Measurements from ENCODE around the gene SLC25A51. TPM values are rescaled to one million over a fixed set of nuclear protein-coding genes. Genes with fewer than 3 reads are reported as not detected.

SLC25A51 gene
- polyA plus RNA-seq, 10 donors, result 10.0 to 14.7 (median 12.9) TPM

- peak in 2 of 3 donors; percentile 27 to 68 for DNase-seq
Measured at GRCh38 chr9:37938121-37938891, 34.4 kb upstream of the SLC25A51 start.

GRCh38 chr9:37937366-37937765, 33.4 kb upstream of the SLC25A51 start:
- no peak for DNase-seq

- DNase-seq, result peak in 1 of 3 donors; percentile 39
Measured at GRCh38 chr9:37936965-37937364, 33.0 kb upstream of the SLC25A51 start.

- no peak for DNase-seq
Measured at GRCh38 chr9:37936376-37936775, 32.4 kb upstream of the SLC25A51 start.

DNA sequence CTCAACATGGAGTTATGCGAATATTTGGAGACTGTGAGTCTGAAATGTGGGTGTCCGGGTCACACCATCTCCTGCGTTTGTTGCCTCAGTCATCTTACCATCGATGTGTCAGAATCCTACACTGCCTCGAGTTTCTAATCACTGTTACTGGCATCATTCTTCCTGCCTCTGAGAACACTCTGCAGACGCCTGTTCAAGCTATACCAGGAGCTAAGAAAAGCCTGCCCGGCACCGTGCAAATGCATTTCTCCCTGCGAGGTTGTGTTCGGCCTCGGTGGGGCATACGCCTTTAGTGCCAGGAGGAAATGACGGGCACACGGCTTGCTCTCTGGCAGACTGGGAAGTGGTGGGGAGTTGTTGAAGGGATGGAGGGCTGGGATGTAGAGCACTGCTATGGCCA, 31.2 kb upstream of the SLC25A51 start:
- DNase-seq, result no peak

GRCh38 chr9:37931592-37931991, 27.7 kb upstream of the SLC25A51 start:
- no peak for DNase-seq

DNA sequence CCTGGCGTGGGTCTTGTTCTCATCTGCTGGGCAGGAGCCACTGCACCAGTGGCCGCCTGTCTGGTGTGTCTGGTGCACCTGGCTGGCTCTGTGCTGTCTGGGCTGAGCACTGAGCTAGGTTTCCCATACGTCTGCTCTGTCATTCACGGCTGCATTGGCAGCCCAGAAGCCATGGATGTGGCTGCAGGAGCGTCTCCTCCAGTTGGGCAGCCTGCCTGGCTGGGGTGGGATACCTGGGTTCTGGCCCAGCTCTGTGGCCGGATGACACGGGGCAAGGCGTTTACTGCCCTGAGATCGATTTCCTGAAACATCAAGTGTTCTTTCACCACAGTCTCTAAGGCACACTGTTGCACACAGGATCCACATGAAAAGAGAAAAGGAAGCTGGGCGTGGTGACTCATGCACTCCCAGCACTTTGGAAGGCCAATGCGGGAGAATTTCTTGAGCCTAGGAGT, 25.5 kb upstream of the SLC25A51 start:
- DNase-seq, result peak in 1 of 3 donors; percentile 37

DNA sequence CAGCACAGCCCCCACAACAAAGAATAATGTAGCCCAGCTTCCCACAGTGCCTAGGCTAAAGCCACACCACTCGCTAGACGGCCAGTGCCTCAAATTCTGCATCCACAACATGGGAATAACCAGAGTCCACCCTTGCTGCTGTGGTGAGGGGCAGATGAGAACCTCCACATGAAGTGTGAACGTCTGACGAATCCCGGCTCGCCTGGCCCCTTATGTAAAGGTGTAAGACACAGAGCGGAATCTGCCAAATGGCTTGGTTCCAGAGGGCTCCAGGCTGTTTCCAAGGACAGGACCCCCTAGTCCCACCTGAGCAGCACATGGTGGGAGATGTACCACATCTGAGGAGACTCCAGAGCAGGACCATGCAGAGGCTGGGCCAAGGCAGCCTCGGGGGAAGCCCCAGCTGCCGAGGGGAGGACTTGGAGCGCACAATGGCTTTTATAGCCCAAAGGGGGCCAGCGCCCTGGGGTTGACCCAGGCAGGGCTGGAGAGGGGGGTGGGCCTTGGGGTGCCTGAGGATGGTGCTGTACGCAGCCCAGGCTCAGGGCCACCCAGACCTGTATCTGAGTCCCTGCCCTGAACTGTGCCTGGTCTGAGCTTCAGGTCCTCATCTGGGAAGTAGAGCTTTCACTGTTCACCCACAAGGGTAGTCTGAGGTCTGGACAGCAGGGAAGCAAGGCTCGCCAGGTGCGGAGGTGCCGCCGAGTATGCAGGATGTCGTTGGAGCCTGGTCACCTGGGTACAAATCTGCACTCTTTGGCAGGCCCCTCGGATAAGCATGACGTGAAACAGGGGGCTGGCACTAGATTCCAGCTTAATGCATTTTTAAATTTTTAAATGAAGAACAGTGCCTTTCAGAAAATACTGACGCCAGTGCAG, 24.9 kb upstream of the SLC25A51 start:
- no peak for DNase-seq

GRCh38 chr9:37927601-37928551, 23.9 kb upstream of the SLC25A51 start:
- DNase-seq, result no peak

GRCh38 chr9:37927132-37927531, 23.2 kb upstream of the SLC25A51 start:
- DNase-seq, result no peak

DNA sequence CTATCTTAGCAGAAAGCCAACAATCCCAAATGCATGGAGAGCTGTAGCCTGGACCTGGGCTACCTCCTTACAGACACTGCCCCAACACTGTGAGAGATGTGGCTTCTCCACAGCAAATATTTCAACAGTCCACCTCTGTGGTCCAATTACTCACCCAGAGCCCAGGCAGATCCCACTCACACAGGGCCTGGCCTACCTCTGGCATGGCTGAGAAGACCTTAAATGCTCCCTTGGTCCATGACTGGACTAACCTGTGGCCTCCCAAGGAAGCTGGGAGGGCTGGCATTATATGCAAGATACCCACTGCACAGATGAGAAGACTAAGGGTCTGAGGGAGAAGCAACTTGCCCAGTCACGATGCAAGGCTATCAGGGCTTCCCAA, 22.8 kb upstream of the SLC25A51 start:
- DNase-seq, result no peak

DNA sequence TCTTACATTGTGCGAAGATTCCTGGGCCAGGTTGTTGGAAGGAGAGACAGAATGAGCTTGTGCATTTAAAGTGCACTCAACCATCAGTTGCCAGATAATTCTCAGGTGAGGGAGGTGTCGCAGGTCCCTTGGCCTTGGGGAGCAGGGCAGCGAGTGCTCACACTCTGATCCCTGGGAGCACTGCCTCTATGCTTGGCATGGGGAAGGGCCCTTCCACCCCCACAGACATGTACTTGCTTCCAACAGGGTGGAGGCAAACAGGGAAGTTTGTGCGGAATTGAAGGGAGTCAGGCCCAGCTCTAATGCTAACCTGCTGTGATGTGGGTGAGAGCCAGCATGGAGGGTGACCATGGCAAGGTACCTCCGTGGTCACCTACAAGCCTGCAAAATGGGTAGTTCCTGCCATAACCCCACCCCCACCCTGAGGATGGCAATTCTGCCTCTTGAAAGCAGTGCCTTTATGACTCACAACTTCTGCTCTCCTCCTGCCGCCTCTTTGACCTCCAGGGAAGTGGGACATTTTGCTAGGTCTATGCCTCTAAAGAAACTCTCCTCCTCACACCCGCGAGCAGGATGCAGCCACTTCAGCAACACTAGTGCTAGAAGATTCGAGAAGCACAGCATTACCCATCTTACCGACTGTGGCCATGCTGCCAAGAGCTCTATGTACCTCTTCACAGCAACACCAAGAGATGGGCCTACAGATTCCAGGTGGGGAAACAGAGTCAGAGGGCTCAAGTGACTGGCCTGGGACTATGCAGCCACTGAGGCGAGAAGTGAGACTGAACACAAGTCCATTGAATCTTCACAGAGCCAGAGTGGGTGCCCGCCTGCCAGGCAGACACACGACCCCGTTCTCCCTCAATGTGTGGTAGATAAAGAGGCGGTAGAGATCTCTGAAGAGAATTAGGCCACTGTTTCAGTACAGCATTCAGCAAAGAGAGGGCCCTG, 22.1 kb upstream of the SLC25A51 start:
- DNase-seq, result no peak

DNA sequence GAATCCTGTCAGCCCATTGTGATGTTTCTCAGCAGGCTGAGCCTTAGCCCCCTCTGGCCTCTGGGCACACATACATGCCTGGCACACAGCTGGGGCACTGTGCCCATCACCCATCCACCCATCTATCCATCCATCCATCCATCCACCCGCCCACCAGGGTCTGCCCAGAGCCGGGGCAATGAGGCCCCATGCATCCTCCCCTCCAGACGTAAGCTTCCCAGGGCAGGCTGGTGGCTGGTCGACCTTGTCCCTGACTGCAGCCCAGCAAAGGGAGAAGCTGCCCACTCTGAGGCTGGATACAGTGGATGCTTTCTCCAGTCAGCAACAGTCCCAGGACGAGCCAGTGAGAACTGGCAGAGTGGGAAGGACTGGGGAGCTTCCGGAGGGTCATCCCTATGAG, 21.1 kb upstream of the SLC25A51 start:
- no peak for DNase-seq

- no peak for DNase-seq
Measured at GRCh38 chr9:37924538-37924937, 20.6 kb upstream of the SLC25A51 start.

DNA sequence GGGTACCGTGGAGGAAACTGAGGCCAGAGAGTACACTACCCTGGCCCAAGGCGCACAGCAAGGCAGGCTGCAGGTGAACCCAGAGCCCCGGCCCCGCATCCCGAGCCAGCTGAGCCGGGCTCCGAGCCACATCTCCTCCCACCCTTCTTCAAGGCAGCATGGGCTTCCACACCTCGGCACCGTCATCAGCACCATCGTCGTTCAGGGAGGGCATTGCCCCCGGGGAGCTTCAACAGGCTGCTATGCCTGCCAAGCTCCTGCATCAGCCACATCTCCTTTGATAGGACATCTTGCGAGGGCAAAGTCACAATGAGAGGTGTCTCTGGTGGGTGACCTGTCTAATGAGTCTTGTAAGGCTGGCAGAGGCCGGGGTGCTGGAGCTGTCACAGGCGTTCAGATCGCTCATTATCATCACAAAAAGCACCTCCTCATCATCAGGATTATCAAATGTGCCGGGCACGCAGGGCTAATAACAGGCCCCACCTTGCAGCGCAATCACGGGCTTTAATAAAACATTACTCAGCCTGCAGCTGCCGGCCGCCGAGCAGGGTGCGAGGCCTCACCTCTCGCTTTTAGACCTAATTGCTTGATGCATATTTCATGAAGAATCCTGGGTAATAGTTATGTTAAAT, 20.0 kb upstream of the SLC25A51 start:
- DNase-seq, result no peak

DNA sequence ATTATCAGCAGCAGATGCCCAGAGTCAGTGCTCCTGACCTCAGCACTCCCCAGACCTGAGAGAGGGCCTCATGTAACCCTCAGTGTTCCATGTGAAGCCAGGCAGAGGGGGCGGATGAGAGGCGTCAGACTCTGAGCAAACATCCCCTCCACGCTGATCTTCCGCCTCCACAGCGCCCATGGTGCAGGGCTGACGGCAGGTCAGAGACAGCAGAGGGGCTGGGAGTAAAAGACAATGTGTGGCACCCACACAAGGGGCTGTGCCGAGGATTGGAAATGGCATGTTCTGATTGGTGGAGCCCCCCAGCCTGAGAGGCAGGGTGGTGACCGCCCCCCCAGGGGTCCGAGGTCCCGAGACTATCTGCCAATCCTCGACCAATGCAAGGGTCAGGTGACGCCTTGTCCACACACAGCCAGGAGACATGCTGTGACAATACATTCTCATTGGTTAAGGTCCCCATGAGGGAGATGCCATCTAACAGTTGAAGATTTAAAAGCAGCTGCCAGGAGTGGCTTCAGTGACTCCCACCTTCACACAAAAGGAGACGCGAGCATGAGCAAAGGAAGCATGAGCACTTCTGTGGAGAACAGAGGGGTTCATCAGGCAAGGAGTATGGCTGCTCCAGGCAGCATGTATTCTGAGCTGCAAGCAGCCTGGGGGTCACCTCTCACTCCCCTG, 19.3 kb upstream of the SLC25A51 start:
- DNase-seq, result no peak

DNA sequence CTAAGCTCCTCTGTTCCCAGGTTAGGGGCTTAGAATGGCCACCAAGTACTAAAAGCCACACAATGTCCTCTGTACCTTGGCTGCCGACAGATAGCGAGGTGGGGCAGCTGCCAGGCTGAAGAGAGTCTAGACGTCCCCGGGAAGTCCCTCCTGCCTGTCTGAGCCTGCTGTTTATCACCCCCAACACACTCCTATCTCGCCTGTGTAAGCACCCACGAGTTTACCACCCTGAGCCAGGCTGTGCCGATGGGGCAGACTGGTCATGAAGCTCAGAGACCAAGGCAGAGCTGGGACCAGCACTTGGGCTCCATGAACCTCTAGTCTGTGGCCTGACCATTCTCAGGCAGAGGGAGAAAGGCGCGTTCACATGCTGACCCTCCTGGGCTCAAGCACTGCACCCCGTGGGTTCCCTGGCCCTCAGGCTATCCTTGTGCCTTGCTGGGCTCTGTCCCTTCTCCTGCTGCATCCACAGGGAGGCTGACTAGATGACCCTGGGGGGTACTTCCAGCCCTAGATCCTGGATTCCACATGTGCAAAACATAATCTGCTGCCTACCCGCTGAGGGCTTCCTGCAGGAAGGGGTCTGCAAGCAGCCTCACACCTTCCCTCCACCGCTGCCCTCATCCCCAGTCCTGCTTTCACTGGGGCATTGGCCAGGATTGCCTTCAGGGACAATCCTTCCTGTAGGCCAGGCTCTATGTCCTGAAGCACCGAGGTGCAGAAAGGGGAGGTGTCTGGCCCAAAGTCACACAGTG, 18.6 kb upstream of the SLC25A51 start:
- no peak for DNase-seq

DNA sequence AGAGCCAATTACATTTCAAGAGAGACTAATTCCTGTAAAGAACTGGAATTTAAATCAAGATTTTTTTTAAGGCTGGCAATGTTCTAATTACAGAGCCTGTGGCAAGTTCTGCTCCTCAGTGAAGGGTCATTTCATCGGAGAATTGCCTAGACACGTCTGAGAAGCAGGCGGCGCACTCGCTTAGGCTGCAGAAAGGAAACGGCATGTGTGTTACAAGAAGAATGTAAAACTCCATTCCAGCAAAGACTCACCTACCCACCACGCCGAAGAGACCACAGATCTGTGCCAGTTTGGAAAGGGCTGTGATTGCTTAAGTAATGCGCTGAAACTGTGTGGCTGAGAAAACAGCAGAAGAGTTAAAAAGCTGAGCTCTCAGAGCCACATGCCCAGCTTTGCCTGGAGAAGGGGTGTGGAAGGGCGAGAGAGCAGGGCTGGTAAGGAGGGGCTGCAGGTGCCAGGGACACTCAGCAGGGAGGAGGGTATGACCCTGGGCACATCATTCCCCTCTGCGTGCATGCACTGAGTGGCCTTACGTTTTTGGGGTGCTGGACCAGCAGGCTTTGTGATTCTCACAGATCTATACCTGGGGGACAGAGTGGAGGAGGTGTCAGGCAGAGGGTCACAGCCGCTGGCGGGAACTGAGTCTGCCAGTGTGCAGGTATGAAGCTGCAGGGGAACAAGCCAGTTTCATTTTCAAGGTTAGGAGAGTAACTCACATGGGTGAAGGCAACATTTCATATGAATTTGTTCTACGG, 17.8 kb upstream of the SLC25A51 start:
- no peak for DNase-seq
